Spleen (tissue), 11 donors: ENCODE data around the gene BTBD16. TPM values are rescaled to one million over a fixed set of nuclear protein-coding genes. Genes with fewer than 3 reads are reported as not detected.

Source experiments
- DNase-seq: peaks from one replicate; pipeline ENCODE4 v3.0.0-alpha.2; 2020
- H3K27ac ChIP-seq, 8 donors: fragments of 200-600 bp; sonication (generic) in 7 of 8; 1 replicate in 4 of 8; 2 replicates in 4 of 8; pipeline versions ENCODE4 v1.5.0 to v1.8.0; 2016 to 2021; ENCODE audit warnings: inconsistent platforms in 4 of 8, mild to moderate bottlenecking in 4 of 8, moderate library complexity in 1 of 8
- H3K27me3 ChIP-seq, 7 donors: fragments of 200-600 bp; sonication (generic) in 6 of 7; replicated peaks in 1 of 7; 1 replicate in 4 of 7; 2 replicates in 3 of 7; pipeline versions ENCODE4 v1.5.0 to v1.8.0; 2016 to 2021; ENCODE audit warnings: inconsistent platforms in 3 of 7, mild to moderate bottlenecking in 1 of 7
- H3K36me3 ChIP-seq, 6 donors: fragments of 200-600 bp; sonication (generic) in 5 of 6; 1 replicate in 4 of 6; 2 replicates in 2 of 6; pipeline versions ENCODE4 v1.5.0 to v1.8.0; 2016 to 2021; ENCODE audit warnings: inconsistent platforms in 2 of 6
- H3K4me1 ChIP-seq, 6 donors: fragments of 200-600 bp; sonication (generic) in 5 of 6; 1 replicate in 3 of 6; 2 replicates in 3 of 6; pipeline versions ENCODE4 v1.5.0 to v1.8.0; 2016 to 2021; ENCODE audit warnings: inconsistent platforms in 3 of 6
- H3K4me3 ChIP-seq, 8 donors: fragments of 200-600 bp; sonication (generic) in 7 of 8; 1 replicate in 4 of 8; 2 replicates in 4 of 8; pipeline versions ENCODE4 v1.5.0 to v1.8.0; 2016 to 2021; ENCODE audit warnings: inconsistent platforms in 4 of 8, mild to moderate bottlenecking in 4 of 8, moderate library complexity in 2 of 8
- H3K9me3 ChIP-seq, 8 donors: fragments of 200-600 bp; sonication (generic) in 7 of 8; 1 replicate in 4 of 8; 2 replicates in 4 of 8; pipeline versions ENCODE4 v1.5.0 to v1.8.0; 2016 to 2021; ENCODE audit warnings: inconsistent platforms in 4 of 8
- POLR2A ChIP-seq, 3 donors: fragments of 450-650 bp; IDR thresholded peaks; one replicate each; pipeline ENCODE4 v1.5.1; 2017; ENCODE audit warnings: antibody characterized with exemption in 3 of 3, mild to moderate bottlenecking in 1 of 3
- POLR2AphosphoS5 ChIP-seq, 3 donors: sonication (generic); formaldehyde crosslinking; IDR thresholded peaks; one replicate each; pipeline ENCODE4 v1.5.1; 2017; ENCODE audit warnings: antibody characterized with exemption in 3 of 3
- WGBS, 5 donors: extraction: QIAGEN DNeasy Blood & Tissue Kit in 3 of 5; methylation state at CpG; one replicate each; pipeline versions ENCODE4 v1.1.5 to v1.1.7; 2013 to 2018; 5-methylcytosine and 5-hydroxymethylcytosine counted together
- intact Hi-C: fragments of 100-400 bp; cut with DNase I; formaldehyde crosslinking; loops from one replicate; pipeline ENCODE4 v1.15.0; 2023; ENCODE audit warnings: low total_unique reads
- polyA plus RNA-seq, 3 donors: library from polyadenylated mRNA; stranded (reverse); fragments of 200-250 nt; gene quantifications; one replicate each; pipeline ENCODE4 v1.2.1, GENCODE V29; 2013
- total RNA-seq, 7 donors: library from RNA; depleted of rRNA in 3 of 7; stranded (reverse); fragments of >200 nt in 3 of 7; fragmentation: NEBNext Ultra II Directional in 4 of 7; extraction: Animal tissue kit (Norgen Biotek cat#: 25700) in 4 of 7; gene quantifications; one replicate each; pipeline versions ENCODE4 v1.1.0 to v1.2.1, GENCODE V29; 2016 to 2021
- TF ChIP-seq, protein P1 (sequence below), 11 experiments: fragments of 200-600 bp in 7 of 11; fragments of 450-650 bp in 4 of 11; sonication (generic) in 4 of 11; IDR thresholded peaks in 8 of 11; conservative IDR thresholded peaks in 3 of 11; 1 replicate in 7 of 11; 2 replicates in 4 of 11; pipeline versions ENCODE4 v1.4.0 to v1.8.0; 2016 to 2021; ENCODE audit warnings: antibody characterized with exemption in 11 of 11, inconsistent platforms in 4 of 11, mild to moderate bottlenecking in 1 of 11
- donor health status: healthy with polysubstance abuse.
- donor health status: DM: no; HTN: no; CAD: no; lungs with moderate emphysema.
- donor health status: DM: no; HTN: no; CAD: no.
- donor health status: Bipolar disorder and iron deficiency.
- donor health status: healthy.
- donor health status: DM: no; HTN: no; CAD: no.
- donor health status: DM: yes; HTN: yes; CAD: no.

Gene BTBD16
- total and polyA plus RNA-seq, 10 donors = 0.04 to 0.10 TPM; not detected in 8

DNA sequence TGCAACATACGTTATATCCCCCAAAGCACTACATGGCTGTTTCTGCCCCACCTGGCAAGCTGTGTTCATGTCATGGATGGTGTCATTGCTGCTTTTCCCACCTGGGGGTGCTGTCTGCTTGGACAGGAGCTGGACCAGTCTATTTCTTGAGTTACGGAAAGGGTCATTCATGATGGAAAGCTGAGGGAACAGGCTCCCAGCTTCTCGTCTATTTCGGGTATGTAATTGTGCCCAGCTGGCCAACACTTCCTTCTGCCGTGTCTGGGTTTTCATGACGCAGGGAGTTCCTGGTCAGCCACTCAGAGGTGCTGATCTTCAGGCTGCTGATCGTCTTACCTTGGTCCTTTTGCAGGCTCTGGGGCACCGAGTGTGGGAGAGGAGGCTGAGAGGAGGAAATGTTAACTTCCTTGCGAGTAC, 8.6 kb downstream of the BTBD16 start:
- no peaks in the 10 kb centered on the region for H3K4me1 ChIP-seq
- WGBS, 5 donors = 20 to 32% (median 28%) methylated on average over 9 of the region's 9 CpGs
- no peaks in the 10 kb centered on the region for H3K36me3 ChIP-seq
- no peak for DNase-seq
- H3K27ac ChIP-seq = no peak overlapping the region
- TF ChIP-seq, protein P1, sequence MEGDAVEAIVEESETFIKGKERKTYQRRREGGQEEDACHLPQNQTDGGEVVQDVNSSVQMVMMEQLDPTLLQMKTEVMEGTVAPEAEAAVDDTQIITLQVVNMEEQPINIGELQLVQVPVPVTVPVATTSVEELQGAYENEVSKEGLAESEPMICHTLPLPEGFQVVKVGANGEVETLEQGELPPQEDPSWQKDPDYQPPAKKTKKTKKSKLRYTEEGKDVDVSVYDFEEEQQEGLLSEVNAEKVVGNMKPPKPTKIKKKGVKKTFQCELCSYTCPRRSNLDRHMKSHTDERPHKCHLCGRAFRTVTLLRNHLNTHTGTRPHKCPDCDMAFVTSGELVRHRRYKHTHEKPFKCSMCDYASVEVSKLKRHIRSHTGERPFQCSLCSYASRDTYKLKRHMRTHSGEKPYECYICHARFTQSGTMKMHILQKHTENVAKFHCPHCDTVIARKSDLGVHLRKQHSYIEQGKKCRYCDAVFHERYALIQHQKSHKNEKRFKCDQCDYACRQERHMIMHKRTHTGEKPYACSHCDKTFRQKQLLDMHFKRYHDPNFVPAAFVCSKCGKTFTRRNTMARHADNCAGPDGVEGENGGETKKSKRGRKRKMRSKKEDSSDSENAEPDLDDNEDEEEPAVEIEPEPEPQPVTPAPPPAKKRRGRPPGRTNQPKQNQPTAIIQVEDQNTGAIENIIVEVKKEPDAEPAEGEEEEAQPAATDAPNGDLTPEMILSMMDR (IDR thresholded peaks at IDR 0.05 in 8 of 11, conservative IDR thresholded peaks at IDR 0.05 in 3 of 11) = peak in 5 of 11 experiments; percentile 8 to 38 (median 14)
- TF ChIP-seq POLR2AphosphoS5 (IDR thresholded peaks at IDR 0.05) (no peak), POLR2A (IDR thresholded peaks at IDR 0.05) (no peak)
- peaks cover 0 to 12% (median 0%) of the 10 kb centered on the region in 7 donors for H3K27me3 ChIP-seq
- intact Hi-C loops = no loop called here
- no peak overlapping the region for H3K4me3 ChIP-seq
- no peaks in the 10 kb centered on the region for H3K9me3 ChIP-seq

DNA sequence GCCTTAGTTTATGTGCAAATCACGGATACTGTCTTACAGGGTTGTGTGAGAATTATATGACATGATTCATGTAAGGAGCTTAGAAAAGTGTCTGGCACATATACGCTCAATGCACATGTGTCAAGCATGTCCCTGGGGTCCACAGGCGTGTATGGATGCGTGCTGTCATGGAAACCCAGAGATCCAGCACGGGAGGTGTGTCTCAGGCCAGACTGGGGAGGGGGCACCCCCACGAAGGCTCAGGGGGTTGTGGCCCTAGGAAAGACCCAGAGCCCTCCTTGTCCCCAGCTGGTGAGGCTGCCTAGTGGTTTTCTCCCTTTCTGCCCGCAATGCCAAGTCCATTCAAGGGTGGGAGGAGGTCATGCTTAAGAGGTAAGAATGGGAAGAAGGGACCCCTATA, 9.1 kb downstream of the BTBD16 start:
- Histone ChIP-seq H3K27ac (no peak overlapping the region), H3K36me3 (no peaks in the 10 kb centered on the region), H3K9me3 (no peaks in the 10 kb centered on the region), H3K4me1 (no peaks in the 10 kb centered on the region), H3K27me3 (peaks cover 0 to 12% (median 0%) of the 10 kb centered on the region in 7 donors), H3K4me3 (no peak overlapping the region)
- 69 to 75% (median 73%) methylated on average over 7 of the region's 7 CpGs for WGBS, 5 donors
- intact Hi-C loops = no loop called here
- DNase-seq = no peak
- TF ChIP-seq, protein P1 (IDR thresholded peaks at IDR 0.05 in 8 of 11, conservative IDR thresholded peaks at IDR 0.05 in 3 of 11) = no peak
- no peak for TF ChIP-seq POLR2A (IDR thresholded peaks at IDR 0.05)
- no peak for TF ChIP-seq POLR2AphosphoS5 (IDR thresholded peaks at IDR 0.05)

DNA sequence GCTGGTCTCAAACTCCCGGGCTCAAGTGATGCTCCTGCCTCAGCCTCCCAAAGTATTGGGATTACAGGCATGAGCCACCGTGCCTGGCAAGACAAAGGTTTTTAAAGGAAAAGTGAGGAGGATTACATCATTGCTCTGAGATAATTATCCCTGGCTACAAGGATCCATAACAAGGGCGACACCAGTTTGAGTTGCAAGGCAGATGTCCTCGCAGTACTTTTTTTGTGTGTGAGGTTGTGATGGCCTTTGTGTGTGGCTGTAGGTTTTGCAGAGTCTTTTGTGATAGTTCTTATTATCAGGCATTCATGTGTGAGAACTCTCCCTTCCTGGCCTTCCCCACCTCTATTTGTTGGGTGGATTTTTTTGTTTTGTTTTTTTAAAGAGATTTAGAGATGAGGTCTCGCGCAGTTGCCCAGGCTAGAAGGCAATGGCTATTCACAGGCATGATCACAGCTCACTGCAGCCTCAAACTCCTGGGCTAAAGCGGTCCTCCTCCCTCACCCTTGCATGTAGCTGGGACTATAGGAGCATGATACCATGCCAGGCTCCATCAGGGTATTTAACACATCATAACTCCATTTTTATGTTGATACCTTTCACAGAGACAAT, 10.0 kb downstream of the BTBD16 start:
- H3K4me3 ChIP-seq = no peak overlapping the region
- TF ChIP-seq POLR2A (IDR thresholded peaks at IDR 0.05) = no peak
- no peak overlapping the region for H3K27ac ChIP-seq
- intact Hi-C loops = no loop called here
- H3K4me1 ChIP-seq = no peaks in the 10 kb centered on the region
- H3K27me3 ChIP-seq = peaks cover 0 to 12% (median 0%) of the 10 kb centered on the region in 7 donors
- WGBS, 5 donors = 87 to 92% (median 90%) methylated on average over 7 of the region's 7 CpGs
- no peaks in the 10 kb centered on the region for H3K36me3 ChIP-seq
- no peaks in the 10 kb centered on the region for H3K9me3 ChIP-seq
- no peak for DNase-seq

DNA sequence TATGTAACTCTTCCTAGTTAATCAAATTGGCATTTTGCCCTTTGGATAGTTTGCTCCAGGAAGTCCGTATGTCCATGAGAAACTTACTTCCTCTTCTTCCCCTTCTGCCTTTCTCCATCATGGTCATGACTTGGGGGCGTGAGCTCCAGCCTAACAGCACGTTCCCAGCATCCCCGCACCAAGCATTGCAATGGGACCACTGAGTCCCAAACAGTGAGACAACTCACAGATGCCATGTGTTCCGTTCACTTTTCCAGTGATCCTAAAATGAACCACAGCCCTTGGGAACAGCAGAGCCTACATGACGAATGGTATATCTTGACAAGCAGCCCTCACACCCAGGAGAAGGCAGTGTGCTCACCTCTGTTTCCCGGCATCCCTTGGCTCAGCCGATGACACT, 10.7 kb downstream of the BTBD16 start:
- peaks cover 0 to 12% (median 0%) of the 10 kb centered on the region in 7 donors for H3K27me3 ChIP-seq
- no peak for TF ChIP-seq POLR2AphosphoS5 (IDR thresholded peaks at IDR 0.05)
- no peak for TF ChIP-seq POLR2A (IDR thresholded peaks at IDR 0.05)
- TF ChIP-seq, protein P1 (IDR thresholded peaks at IDR 0.05 in 8 of 11, conservative IDR thresholded peaks at IDR 0.05 in 3 of 11) = no peak
- no peaks in the 10 kb centered on the region for H3K36me3 ChIP-seq
- WGBS, 5 donors = 73 to 79% (median 78%) methylated on average over 8 of the region's 8 CpGs
- no peaks in the 10 kb centered on the region for H3K9me3 ChIP-seq
- intact Hi-C loops = no loop called here
- H3K4me1 ChIP-seq = no peaks in the 10 kb centered on the region
- H3K4me3 ChIP-seq = no peak overlapping the region
- DNase-seq = no peak
- H3K27ac ChIP-seq = no peak overlapping the region
